Hematopoietic multipotent progenitor cell treated with erythropoietin and hydrocortisone succinate and interleukin-3 and kit ligand, for 4 days (in vitro differentiated cells): Measurements from ENCODE around the gene C10orf143.
"Not testable (repeated sequence)": the region's sequence is repeated elsewhere in the genome, so short reads cannot be mapped to it uniquely, and the experiment has no call there.

ENCODE experiments used
- DNase-seq: peaks from one replicate; pipeline ENCODE4 v3.0.0-alpha.2; 2015

C10orf143 gene

GRCh38 chr10:130110246-130111112 lies at the start of gene C10orf143:
Gene C10orf143 (minus strand): TSS chr10:130110830. CDS start chr10:130110772, 58 bp downstream.
- DNase-seq: peak; percentile 98

GRCh38 chr10:130159192-130159794 lies 48.7 kb upstream of the C10orf143 start:
- no peak for DNase-seq

- DNase-seq: no peak
Measured at GRCh38 chr10:130146042-130146441, 35.4 kb upstream of the C10orf143 start.

GRCh38 chr10:130141878-130142277 lies 31.2 kb upstream of the C10orf143 start:
- DNase-seq: no peak

- DNase-seq: peak; percentile 91
Measured at GRCh38 chr10:130141460-130141859, 30.8 kb upstream of the C10orf143 start.

- no peak for DNase-seq
Measured at GRCh38 chr10:130141038-130141437, 30.4 kb upstream of the C10orf143 start.

GRCh38 chr10:130140425-130140824 lies 29.8 kb upstream of the C10orf143 start:
- no peak for DNase-seq

- DNase-seq: peak; percentile 21
Measured at GRCh38 chr10:130138479-130138866, 27.8 kb upstream of the C10orf143 start.

GRCh38 chr10:130137659-130138478 lies 27.2 kb upstream of the C10orf143 start:
- DNase-seq: no peak

GRCh38 chr10:130137090-130137448 lies 26.4 kb upstream of the C10orf143 start:
- DNase-seq: peak; percentile 49

- peak; percentile 93 for DNase-seq
Measured at GRCh38 chr10:130136226-130137089, 25.8 kb upstream of the C10orf143 start, which contains the start of gene GLRX3. Gene GLRX3 (plus strand): TSS chr10:130136391. CDS start chr10:130136421, 30 bp downstream.

- no peak for DNase-seq
Measured at GRCh38 chr10:130135676-130136225, 25.1 kb upstream of the C10orf143 start.

- no peak for DNase-seq
Measured at GRCh38 chr10:130128922-130129321, 18.3 kb upstream of the C10orf143 start.

GRCh38 chr10:130128062-130128781 lies 17.6 kb upstream of the C10orf143 start:
- DNase-seq: no peak

- DNase-seq: peak; percentile 72
Measured at GRCh38 chr10:130127364-130128061, 16.9 kb upstream of the C10orf143 start.

GRCh38 chr10:130121486-130122079 lies 11.0 kb upstream of the C10orf143 start:
- no peak for DNase-seq

- DNase-seq: not testable (repeated sequence)
Measured at GRCh38 chr10:130117535-130117934, 6.9 kb upstream of the C10orf143 start.

GRCh38 chr10:130116942-130117341 lies 6.3 kb upstream of the C10orf143 start:
- not testable (repeated sequence) for DNase-seq

GRCh38 chr10:130112821-130113220 lies 2.2 kb upstream of the C10orf143 start:
- DNase-seq: no peak

- DNase-seq: no peak
Measured at GRCh38 chr10:130111852-130112180, 1.2 kb upstream of the C10orf143 start.
